HepG2 (cell line): ENCODE measurements around the gene SPINT4. TPM values are rescaled to one million over a fixed set of nuclear protein-coding genes. Genes with fewer than 3 reads are reported as not detected.

Experiments used
- AKAP8 ChIP-seq: sonication (generic); formaldehyde crosslinking; IDR thresholded peaks from 2 replicates; pipeline ENCODE4 v1.5.1; 2020; ENCODE audit warnings: mild to moderate bottlenecking, missing genetic modification reagents
- DMAP1 ChIP-seq: IDR thresholded peaks from 2 replicates; pipeline ENCODE4 v1.6.1; 2016
- FOXC1 ChIP-seq: sonication (generic); formaldehyde crosslinking; IDR thresholded peaks from 2 replicates; pipeline ENCODE4 v1.8.0; 2022; ENCODE audit warnings: mild to moderate bottlenecking, missing genetic modification reagents, borderline replicate concordance
- FOXK1 ChIP-seq: sonication (generic); formaldehyde crosslinking; IDR thresholded peaks from 2 replicates; pipeline ENCODE4 v1.4.0; 2020; ENCODE audit warnings: low read depth, missing genetic modification reagents, borderline replicate concordance
- GATAD1 ChIP-seq: IDR thresholded peaks from 2 replicates; pipeline ENCODE4 v1.6.1; 2016; ENCODE audit warnings: missing genetic modification reagents, missing compliant biosample characterization
- PAX8 ChIP-seq: sonication (generic); formaldehyde crosslinking; IDR thresholded peaks from 2 replicates; pipeline ENCODE4 v1.8.0; 2022; ENCODE audit warnings: mild to moderate bottlenecking, missing genetic modification reagents, borderline replicate concordance
- PHF21A ChIP-seq: sonication (generic); formaldehyde crosslinking; IDR thresholded peaks from 2 replicates; pipeline ENCODE4 v1.5.0; 2020; ENCODE audit warnings: mild to moderate bottlenecking, missing genetic modification reagents
- POLR2A ChIP-seq, 2 experiments: IDR thresholded peaks; 2 replicates each; pipeline ENCODE4 v1.6.1; 2011; ENCODE audit warnings: low read depth in 2 of 2, low read length in 2 of 2, mild to moderate bottlenecking in 1 of 2, moderate library complexity in 1 of 2; ENCODE audit not compliant: insufficient read depth in 1 of 2
- PPARG ChIP-seq: conservative IDR thresholded peaks from 2 replicates; pipeline ENCODE4 v1.6.1; 2016; ENCODE audit warnings: missing biosample characterization, missing genetic modification reagents
- RXRB ChIP-seq: IDR thresholded peaks from 2 replicates; pipeline ENCODE4 v1.6.1; 2016; ENCODE audit warnings: borderline replicate concordance, missing genetic modification reagents, missing compliant biosample characterization
- SNAPC2 ChIP-seq: sonication (generic); formaldehyde crosslinking; IDR thresholded peaks from 2 replicates; pipeline ENCODE4 v1.8.1; 2022; ENCODE audit warnings: mild to moderate bottlenecking, missing genetic modification reagents
- TAF1 ChIP-seq: sonication (generic); formaldehyde crosslinking; IDR thresholded peaks from 2 replicates; pipeline ENCODE4 v1.4.0; 2020; ENCODE audit warnings: missing genetic modification reagents
- ZNF282 ChIP-seq: fragments of 450-650 bp; IDR thresholded peaks from 2 replicates; pipeline ENCODE4 v1.6.1; 2018; ENCODE audit not compliant: partially characterized antibody
- ZNF296 ChIP-seq: sonication (generic); formaldehyde crosslinking; conservative IDR thresholded peaks from 2 replicates; pipeline ENCODE4 v1.5.0; 2020; ENCODE audit warnings: mild to moderate bottlenecking, missing genetic modification reagents
- ZNF382 ChIP-seq: sonication (generic); formaldehyde crosslinking; IDR thresholded peaks from 2 replicates; pipeline ENCODE4 v1.5.0; 2020; ENCODE audit warnings: missing genetic modification reagents, mild to moderate bottlenecking, borderline replicate concordance
- ZNF451 ChIP-seq: sonication (generic); formaldehyde crosslinking; IDR thresholded peaks from 2 replicates; pipeline ENCODE4 v1.5.0; 2020; ENCODE audit warnings: mild to moderate bottlenecking, missing genetic modification reagents
- ZNF562 ChIP-seq: sonication (generic); formaldehyde crosslinking; IDR thresholded peaks from 2 replicates; pipeline ENCODE4 v1.8.0; 2022; ENCODE audit warnings: missing genetic modification reagents, borderline replicate concordance
- ZSCAN20 ChIP-seq: sonication (generic); formaldehyde crosslinking; IDR thresholded peaks from 2 replicates; pipeline ENCODE4 v1.4.0; 2020; ENCODE audit warnings: missing genetic modification reagents, mild to moderate bottlenecking, borderline replicate concordance
- polyA plus RNA-seq, 8 experiments: library from polyadenylated mRNA; depleted of rRNA in 3 of 8; stranded (reverse) in 7 of 8; unstranded in 1 of 8; fragments of >200 nt; fragmentation: Illumina TruSeq in 4 of 8; extraction: Trizol in 4 of 8; gene quantifications; 2 replicates each; pipeline versions ENCODE4 v1.2.1 to v1.2.3, GENCODE V29; 2011 to 2016; ENCODE audit warnings: low read depth in 4 of 8, missing spikeins in 1 of 8, mixed read lengths in 1 of 8; ENCODE audit not compliant: insufficient read depth in 1 of 8
- total RNA-seq, 5 experiments: library from RNA; depleted of rRNA; stranded (reverse); fragments of >200 nt; fragmentation: Illumina TruSeq; extraction: Trizol; gene quantifications; 2 replicates each; pipeline ENCODE4 v1.2.3, GENCODE V29; 2016; ENCODE audit warnings: low read depth in 1 of 5
- TF ChIP-seq, protein P1 (sequence below): sonication (generic); formaldehyde crosslinking; IDR thresholded peaks from 2 replicates; pipeline ENCODE4 v1.5.0; 2020; ENCODE audit warnings: mild to moderate bottlenecking, missing genetic modification reagents, moderate library complexity
- TF ChIP-seq, protein P2 (sequence below): sonication (generic); formaldehyde crosslinking; IDR thresholded peaks from 2 replicates; pipeline ENCODE4 v1.5.0; 2020; ENCODE audit warnings: mild to moderate bottlenecking, missing genetic modification reagents, borderline replicate concordance
- TF ChIP-seq, protein P3 (sequence below): sonication (generic); formaldehyde crosslinking; IDR thresholded peaks from 2 replicates; pipeline ENCODE4 v1.8.0; 2022; ENCODE audit warnings: mild to moderate bottlenecking, missing genetic modification reagents, moderate library complexity
- TF ChIP-seq, protein P4 (sequence below): sonication (generic); formaldehyde crosslinking; conservative IDR thresholded peaks from 2 replicates; pipeline ENCODE4 v1.8.0; 2022; ENCODE audit warnings: missing genetic modification reagents
- TF ChIP-seq, protein P5 (sequence below): sonication (generic); formaldehyde crosslinking; IDR thresholded peaks from 2 replicates; pipeline ENCODE4 v1.4.0; 2020; ENCODE audit warnings: mild to moderate bottlenecking, missing genetic modification reagents
- TF ChIP-seq, protein P6 (sequence below): sonication (generic); formaldehyde crosslinking; conservative IDR thresholded peaks from 2 replicates; pipeline ENCODE4 v1.8.1; 2023; ENCODE audit warnings: missing genetic modification reagents

SPINT4 gene
- total and polyA plus RNA-seq, 2 of the 13 experiments (the other 11 are each of a cell fraction or from before 2014, with no cell fraction given), result not detected

DNA sequence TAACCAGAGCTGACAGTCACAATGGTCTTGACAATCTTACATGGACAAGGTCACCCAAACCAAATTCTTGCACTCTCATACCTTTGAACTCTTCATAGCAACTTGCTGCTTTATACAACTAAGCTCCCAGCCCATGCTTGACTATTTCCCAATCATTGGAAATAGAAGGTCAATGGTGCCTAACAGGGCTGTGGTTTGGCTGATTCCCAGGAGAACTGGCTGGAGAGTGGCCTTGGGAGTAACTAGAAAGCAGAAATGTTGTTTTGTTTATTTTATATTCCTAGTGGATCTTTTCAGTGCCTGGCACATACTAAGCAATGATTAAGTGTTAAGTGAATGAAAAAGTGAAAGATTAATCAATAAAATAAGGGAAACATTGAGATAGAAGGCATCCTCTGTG lies 3.0 kb downstream of the SPINT4 start (continued):
- TF ChIP-seq, protein P1, sequence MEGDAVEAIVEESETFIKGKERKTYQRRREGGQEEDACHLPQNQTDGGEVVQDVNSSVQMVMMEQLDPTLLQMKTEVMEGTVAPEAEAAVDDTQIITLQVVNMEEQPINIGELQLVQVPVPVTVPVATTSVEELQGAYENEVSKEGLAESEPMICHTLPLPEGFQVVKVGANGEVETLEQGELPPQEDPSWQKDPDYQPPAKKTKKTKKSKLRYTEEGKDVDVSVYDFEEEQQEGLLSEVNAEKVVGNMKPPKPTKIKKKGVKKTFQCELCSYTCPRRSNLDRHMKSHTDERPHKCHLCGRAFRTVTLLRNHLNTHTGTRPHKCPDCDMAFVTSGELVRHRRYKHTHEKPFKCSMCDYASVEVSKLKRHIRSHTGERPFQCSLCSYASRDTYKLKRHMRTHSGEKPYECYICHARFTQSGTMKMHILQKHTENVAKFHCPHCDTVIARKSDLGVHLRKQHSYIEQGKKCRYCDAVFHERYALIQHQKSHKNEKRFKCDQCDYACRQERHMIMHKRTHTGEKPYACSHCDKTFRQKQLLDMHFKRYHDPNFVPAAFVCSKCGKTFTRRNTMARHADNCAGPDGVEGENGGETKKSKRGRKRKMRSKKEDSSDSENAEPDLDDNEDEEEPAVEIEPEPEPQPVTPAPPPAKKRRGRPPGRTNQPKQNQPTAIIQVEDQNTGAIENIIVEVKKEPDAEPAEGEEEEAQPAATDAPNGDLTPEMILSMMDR (CRISPR knock-in tag), result no peak
- TF ChIP-seq ZSCAN20 (CRISPR knock-in tag) (no peak), FOXK1 (CRISPR knock-in tag) (peak; percentile 64; the same call in 1 of the 2 replicates), AKAP8 (no peak), TAF1 (no peak), ZNF382 (CRISPR knock-in tag) (no peak), ZNF562 (CRISPR knock-in tag) (no peak), FOXC1 (no peak), PHF21A (CRISPR knock-in tag) (peak; percentile 72; the same call in 1 of the 2 replicates), SNAPC2 (no peak), ZNF282 (no peak), RXRB (CRISPR knock-in tag) (peak; percentile 66; the same call in 1 of the 2 replicates), GATAD1 (CRISPR knock-in tag) (no peak), PAX8 (CRISPR knock-in tag) (no peak), POLR2A (IDR thresholded peaks at IDR 0.05; ENCODE audit: insufficient read depth in 1 of 2, low read depth in 2 of 2, low read length in 2 of 2) (no peak), ZNF451 (CRISPR knock-in tag) (no peak), DMAP1 (CRISPR knock-in tag) (no peak), ZNF296 (CRISPR knock-in tag) (no peak), PPARG (CRISPR knock-in tag) (no peak)
- TF ChIP-seq, protein P2, sequence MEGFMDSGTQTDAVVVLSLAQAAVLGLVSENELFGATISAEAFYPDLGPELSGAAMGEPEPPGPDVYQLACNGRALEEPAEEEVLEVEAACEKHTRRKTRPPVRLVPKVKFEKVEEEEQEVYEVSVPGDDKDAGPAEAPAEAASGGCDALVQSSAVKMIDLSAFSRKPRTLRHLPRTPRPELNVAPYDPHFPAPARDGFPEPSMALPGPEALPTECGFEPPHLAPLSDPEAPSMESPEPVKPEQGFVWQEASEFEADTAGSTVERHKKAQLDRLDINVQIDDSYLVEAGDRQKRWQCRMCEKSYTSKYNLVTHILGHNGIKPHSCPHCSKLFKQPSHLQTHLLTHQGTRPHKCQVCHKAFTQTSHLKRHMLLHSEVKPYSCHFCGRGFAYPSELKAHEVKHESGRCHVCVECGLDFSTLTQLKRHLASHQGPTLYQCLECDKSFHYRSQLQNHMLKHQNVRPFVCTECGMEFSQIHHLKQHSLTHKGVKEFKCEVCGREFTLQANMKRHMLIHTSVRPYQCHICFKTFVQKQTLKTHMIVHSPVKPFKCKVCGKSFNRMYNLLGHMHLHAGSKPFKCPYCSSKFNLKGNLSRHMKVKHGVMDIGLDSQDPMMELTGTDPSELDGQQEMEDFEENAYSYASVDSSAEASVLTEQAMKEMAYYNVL, result no peak
- TF ChIP-seq, protein P3, sequence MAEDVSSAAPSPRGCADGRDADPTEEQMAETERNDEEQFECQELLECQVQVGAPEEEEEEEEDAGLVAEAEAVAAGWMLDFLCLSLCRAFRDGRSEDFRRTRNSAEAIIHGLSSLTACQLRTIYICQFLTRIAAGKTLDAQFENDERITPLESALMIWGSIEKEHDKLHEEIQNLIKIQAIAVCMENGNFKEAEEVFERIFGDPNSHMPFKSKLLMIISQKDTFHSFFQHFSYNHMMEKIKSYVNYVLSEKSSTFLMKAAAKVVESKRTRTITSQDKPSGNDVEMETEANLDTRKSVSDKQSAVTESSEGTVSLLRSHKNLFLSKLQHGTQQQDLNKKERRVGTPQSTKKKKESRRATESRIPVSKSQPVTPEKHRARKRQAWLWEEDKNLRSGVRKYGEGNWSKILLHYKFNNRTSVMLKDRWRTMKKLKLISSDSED (CRISPR knock-in tag), result no peak
- TF ChIP-seq, protein P4, sequence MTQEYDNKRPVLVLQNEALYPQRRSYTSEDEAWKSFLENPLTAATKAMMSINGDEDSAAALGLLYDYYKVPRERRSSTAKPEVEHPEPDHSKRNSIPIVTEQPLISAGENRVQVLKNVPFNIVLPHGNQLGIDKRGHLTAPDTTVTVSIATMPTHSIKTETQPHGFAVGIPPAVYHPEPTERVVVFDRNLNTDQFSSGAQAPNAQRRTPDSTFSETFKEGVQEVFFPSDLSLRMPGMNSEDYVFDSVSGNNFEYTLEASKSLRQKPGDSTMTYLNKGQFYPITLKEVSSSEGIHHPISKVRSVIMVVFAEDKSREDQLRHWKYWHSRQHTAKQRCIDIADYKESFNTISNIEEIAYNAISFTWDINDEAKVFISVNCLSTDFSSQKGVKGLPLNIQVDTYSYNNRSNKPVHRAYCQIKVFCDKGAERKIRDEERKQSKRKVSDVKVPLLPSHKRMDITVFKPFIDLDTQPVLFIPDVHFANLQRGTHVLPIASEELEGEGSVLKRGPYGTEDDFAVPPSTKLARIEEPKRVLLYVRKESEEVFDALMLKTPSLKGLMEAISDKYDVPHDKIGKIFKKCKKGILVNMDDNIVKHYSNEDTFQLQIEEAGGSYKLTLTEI (CRISPR knock-in tag), result no peak
- TF ChIP-seq, protein P5, sequence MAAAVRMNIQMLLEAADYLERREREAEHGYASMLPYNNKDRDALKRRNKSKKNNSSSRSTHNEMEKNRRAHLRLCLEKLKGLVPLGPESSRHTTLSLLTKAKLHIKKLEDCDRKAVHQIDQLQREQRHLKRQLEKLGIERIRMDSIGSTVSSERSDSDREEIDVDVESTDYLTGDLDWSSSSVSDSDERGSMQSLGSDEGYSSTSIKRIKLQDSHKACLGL (CRISPR knock-in tag), result no peak
- TF ChIP-seq, protein P6, sequence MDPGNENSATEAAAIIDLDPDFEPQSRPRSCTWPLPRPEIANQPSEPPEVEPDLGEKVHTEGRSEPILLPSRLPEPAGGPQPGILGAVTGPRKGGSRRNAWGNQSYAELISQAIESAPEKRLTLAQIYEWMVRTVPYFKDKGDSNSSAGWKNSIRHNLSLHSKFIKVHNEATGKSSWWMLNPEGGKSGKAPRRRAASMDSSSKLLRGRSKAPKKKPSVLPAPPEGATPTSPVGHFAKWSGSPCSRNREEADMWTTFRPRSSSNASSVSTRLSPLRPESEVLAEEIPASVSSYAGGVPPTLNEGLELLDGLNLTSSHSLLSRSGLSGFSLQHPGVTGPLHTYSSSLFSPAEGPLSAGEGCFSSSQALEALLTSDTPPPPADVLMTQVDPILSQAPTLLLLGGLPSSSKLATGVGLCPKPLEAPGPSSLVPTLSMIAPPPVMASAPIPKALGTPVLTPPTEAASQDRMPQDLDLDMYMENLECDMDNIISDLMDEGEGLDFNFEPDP (CRISPR knock-in tag), result no peak
